Nephron progenitor cell (in vitro differentiated cells): ENCODE results near the gene EDA.

Experiments used
- DNase-seq: peaks from one replicate; pipeline ENCODE4 v3.0.0; 2021
- H3K27ac Mint-ChIP-seq: 2 replicates; pipeline ENCODE4 v1.8.0; 2021; ENCODE audit warnings: mild to moderate bottlenecking, moderate library complexity, mixed read lengths
- H3K27me3 Mint-ChIP-seq: 2 replicates; pipeline ENCODE4 v1.8.0; 2021; ENCODE audit warnings: mild to moderate bottlenecking, low read depth, mixed read lengths; ENCODE audit not compliant: poor library complexity
- H3K36me3 Mint-ChIP-seq: 2 replicates; pipeline ENCODE4 v1.8.0; 2021; ENCODE audit warnings: low read depth, mixed read lengths
- H3K4me1 Mint-ChIP-seq: 2 replicates; pipeline ENCODE4 v1.8.0; 2021; ENCODE audit warnings: mixed read lengths
- H3K4me3 Mint-ChIP-seq: 2 replicates; pipeline ENCODE4 v1.8.0; 2021; ENCODE audit warnings: mild to moderate bottlenecking, moderate library complexity, mixed read lengths
- H3K9me3 Mint-ChIP-seq: 2 replicates; pipeline ENCODE4 v1.8.0; 2021; ENCODE audit warnings: mild to moderate bottlenecking, moderate library complexity, mixed read lengths
- TF ChIP-seq, protein P1 (sequence below): fragments of 200-600 bp; sonication (generic); IDR thresholded peaks from 2 replicates; pipeline ENCODE4 v1.5.0; 2021; ENCODE audit warnings: antibody characterized with exemption

EDA gene

DNA sequence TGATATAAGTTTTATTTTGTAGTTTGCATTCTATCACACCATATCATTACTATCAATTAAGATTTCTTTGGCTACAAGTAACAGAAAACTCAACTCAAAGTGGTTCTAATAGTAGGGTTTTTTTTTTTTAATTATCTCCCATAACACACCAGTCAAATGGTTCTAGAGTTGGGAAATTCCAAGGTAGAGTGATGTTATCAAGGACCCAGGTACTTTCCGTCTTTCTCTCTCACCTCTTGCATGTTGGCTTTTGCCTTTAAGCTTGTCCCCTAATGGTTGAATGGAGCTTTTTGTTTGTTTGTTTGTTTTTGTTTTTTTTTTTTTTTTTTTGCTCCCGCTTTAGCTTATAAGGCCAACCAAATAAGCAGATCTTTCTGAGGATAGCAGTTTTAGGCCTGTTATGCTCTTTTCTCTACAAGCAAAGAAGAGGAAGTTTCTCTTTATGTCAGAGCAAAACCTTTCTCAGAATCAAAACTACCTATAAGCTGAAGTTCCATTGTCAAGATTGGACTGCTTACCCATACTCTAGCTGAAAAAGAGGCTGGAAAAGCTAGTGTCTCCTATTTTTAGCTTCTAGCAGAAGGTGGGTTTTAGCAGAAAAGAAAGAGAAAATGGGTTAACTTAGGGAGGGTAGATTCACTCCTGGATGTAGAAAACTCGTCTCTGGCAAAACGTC is 177.5 kb downstream of the EDA start:
- Mint-ChIP-seq H3K9me3 (peaks cover 63% of the 10 kb centered on the region), H3K4me3 (no peak overlapping the region), H3K27me3 (no peaks in the 10 kb centered on the region), H3K36me3 (peaks cover 14% of the 10 kb centered on the region), H3K4me1 (no peaks in the 10 kb centered on the region), H3K27ac (no peak overlapping the region)
- no peak for DNase-seq
- TF ChIP-seq, protein P1, sequence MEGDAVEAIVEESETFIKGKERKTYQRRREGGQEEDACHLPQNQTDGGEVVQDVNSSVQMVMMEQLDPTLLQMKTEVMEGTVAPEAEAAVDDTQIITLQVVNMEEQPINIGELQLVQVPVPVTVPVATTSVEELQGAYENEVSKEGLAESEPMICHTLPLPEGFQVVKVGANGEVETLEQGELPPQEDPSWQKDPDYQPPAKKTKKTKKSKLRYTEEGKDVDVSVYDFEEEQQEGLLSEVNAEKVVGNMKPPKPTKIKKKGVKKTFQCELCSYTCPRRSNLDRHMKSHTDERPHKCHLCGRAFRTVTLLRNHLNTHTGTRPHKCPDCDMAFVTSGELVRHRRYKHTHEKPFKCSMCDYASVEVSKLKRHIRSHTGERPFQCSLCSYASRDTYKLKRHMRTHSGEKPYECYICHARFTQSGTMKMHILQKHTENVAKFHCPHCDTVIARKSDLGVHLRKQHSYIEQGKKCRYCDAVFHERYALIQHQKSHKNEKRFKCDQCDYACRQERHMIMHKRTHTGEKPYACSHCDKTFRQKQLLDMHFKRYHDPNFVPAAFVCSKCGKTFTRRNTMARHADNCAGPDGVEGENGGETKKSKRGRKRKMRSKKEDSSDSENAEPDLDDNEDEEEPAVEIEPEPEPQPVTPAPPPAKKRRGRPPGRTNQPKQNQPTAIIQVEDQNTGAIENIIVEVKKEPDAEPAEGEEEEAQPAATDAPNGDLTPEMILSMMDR, result no peak

DNA sequence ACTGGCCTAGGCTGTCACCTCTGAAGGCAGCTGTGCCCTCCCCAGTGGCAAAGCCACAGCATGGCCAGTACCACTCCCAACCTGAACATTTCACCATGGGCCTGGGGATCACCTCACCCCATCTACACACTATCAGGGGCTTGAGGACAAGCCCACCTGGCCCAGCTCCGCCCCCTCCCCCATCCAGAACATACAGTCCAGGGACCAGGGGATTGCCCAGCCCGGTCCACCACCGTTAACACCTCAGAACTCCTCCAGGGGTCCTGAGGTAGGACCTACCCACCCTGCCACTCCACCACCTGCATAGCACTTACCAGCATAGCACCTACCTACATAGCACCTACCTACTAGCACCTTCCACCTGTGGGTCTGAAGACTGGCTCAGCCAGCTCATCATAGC is 179.8 kb downstream of the EDA start:
- H3K4me3 Mint-ChIP-seq, result no peak overlapping the region
- no peaks in the 10 kb centered on the region for H3K4me1 Mint-ChIP-seq
- H3K9me3 Mint-ChIP-seq, result peaks cover 64% of the 10 kb centered on the region
- TF ChIP-seq, protein P1, result no peak
- H3K27me3 Mint-ChIP-seq, result no peaks in the 10 kb centered on the region
- no peak for DNase-seq
- H3K27ac Mint-ChIP-seq, result no peak overlapping the region
- H3K36me3 Mint-ChIP-seq, result peaks cover 7% of the 10 kb centered on the region

DNA sequence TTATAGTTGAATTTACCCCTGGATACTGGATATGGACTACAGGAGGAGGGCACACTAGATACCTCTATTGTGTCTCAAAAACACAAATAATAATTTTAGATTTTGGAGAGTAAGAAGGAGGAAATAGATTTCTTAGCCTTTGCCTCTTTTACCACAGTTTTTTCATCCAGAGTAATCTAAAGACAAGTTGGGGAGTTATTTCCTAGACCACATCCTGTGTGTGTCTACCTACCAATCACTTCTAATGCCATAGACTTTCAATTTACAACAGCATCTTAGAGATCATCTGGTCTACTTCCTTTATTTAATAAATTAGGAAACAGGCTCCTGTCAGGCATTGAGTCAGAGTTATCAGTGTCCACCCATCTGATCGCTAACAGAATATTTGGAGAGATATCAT is 191.5 kb downstream of the EDA start:
- peaks cover 18% of the 10 kb centered on the region for H3K9me3 Mint-ChIP-seq
- TF ChIP-seq, protein P1, result no peak
- H3K36me3 Mint-ChIP-seq, result no peaks in the 10 kb centered on the region
- H3K4me1 Mint-ChIP-seq, result no peaks in the 10 kb centered on the region
- no peak overlapping the region for H3K4me3 Mint-ChIP-seq
- no peak overlapping the region for H3K27ac Mint-ChIP-seq
- DNase-seq, result no peak
- H3K27me3 Mint-ChIP-seq, result no peaks in the 10 kb centered on the region

DNA sequence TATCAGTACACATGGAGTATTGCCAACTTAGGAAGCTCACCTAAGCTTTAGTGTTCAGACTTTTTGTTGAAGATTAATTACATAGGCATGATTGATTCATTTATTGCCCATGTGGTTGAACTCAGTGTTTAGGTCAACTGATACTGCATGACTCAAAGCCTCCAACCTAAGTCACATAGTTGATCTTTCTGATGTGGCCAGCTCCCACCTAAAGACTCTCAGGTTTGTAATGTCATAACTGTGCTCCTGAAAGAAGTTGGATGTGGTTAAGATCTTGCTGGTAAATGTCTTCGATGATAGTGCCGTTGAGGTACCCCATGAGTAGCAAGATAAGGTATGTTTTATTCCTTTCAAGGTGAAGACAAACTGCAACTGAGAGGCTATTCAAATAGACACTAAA is 192.5 kb downstream of the EDA start:
- Mint-ChIP-seq H3K9me3 (peaks cover 22% of the 10 kb centered on the region), H3K4me1 (no peaks in the 10 kb centered on the region), H3K27ac (no peak overlapping the region), H3K4me3 (no peak overlapping the region), H3K27me3 (no peaks in the 10 kb centered on the region), H3K36me3 (no peaks in the 10 kb centered on the region)
- no peak for DNase-seq
- TF ChIP-seq, protein P1, result no peak

DNA sequence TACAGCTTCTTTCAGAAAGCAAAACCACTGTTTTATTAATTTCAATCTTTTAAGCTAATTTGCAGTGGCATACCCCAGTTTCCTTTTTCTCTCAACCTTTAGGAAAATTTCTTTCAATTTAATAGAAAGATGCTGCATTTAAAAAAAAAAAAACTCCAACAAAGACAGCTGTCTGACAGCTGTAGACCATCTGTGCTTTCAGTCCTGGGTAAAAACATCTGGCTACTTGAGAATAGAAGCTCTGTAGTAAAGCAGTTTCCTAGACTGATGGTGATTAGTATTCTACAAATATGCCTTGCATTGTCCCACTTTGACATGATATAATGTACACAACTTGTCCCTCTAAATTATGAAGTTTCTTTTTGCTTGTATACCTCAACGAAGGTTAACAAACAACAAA is 197.8 kb downstream of the EDA start:
- TF ChIP-seq, protein P1, result no peak
- Mint-ChIP-seq H3K27me3 (no peaks in the 10 kb centered on the region), H3K27ac (no peak overlapping the region), H3K36me3 (no peaks in the 10 kb centered on the region), H3K4me3 (no peak overlapping the region), H3K9me3 (peaks cover 47% of the 10 kb centered on the region), H3K4me1 (no peaks in the 10 kb centered on the region)
- no peak for DNase-seq

DNA sequence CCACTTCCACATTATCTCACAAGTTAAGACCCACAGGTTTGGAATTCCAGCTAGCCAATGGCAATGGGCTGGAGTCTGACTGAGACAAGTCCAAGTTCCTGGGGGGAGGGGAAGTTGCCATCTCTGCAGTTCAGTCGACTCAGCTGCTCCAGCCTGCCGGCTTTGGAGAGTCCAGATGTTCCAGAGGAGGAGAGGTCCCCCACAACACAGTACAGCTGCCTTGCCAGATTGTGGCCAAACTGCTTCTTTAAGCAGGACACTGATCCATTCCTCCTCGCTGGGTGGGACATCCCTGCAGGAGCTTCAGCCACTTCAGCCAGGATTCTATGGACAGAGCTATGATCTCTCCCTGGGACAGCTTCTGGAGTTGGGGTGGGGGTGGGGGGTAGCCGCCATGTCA is 199.2 kb downstream of the EDA start:
- H3K27me3 Mint-ChIP-seq, result no peaks in the 10 kb centered on the region
- DNase-seq, result no peak

More for the DNA sequence above, 199.2 kb downstream of the EDA start:
- Mint-ChIP-seq H3K4me1 (no peaks in the 10 kb centered on the region), H3K36me3 (no peaks in the 10 kb centered on the region), H3K4me3 (no peak overlapping the region), H3K27ac (no peak overlapping the region), H3K9me3 (peaks cover 50% of the 10 kb centered on the region)
- TF ChIP-seq, protein P1, result no peak
